ENCODE data around the gene CDK6. TPM values are rescaled to one million over a fixed set of nuclear protein-coding genes. Genes with fewer than 3 reads are reported as not detected.

Gene CDK6
- total RNA-seq, 1 experiment from 2014 or later, result 175 TPM

GRCh38 chr7:92877367-92877766, 41.0 kb upstream of the CDK6 start:
- Histone ChIP-seq H3K27me3 (replicated peaks; ENCODE audit: control insufficient read depth, insufficient read depth, low read length) (no peaks in the 10 kb centered on the region), H3K4me3 (ENCODE audit: low read depth, low read length) (no peak overlapping the region), H3K9me3 (no peaks in the 10 kb centered on the region), H3K36me3 (ENCODE audit: control insufficient read depth, insufficient read depth, low read length) (no peaks in the 10 kb centered on the region), H3K4me1 (no peaks in the 10 kb centered on the region)
- intact Hi-C loops (cut with micrococcal nuclease; ENCODE audit: unreplicated experiment), result no loop called here
- Mint-ChIP-seq H3K36me3 (ENCODE audit: insufficient read depth, unreplicated experiment) (no peaks in the 10 kb centered on the region), H3K27ac (ENCODE audit: unreplicated experiment) (no peak overlapping the region), H3K27me3 (ENCODE audit: insufficient read depth, unreplicated experiment) (peaks cover under 1% of the 10 kb centered on the region), H3K9me3 (ENCODE audit: unreplicated experiment) (peaks cover 4% of the 10 kb centered on the region), H3K4me3 (ENCODE audit: unreplicated experiment) (no peak overlapping the region), H3K4me1 (ENCODE audit: low read depth, unreplicated experiment) (peaks cover 6% of the 10 kb centered on the region)
- TF ChIP-seq, protein P1, sequence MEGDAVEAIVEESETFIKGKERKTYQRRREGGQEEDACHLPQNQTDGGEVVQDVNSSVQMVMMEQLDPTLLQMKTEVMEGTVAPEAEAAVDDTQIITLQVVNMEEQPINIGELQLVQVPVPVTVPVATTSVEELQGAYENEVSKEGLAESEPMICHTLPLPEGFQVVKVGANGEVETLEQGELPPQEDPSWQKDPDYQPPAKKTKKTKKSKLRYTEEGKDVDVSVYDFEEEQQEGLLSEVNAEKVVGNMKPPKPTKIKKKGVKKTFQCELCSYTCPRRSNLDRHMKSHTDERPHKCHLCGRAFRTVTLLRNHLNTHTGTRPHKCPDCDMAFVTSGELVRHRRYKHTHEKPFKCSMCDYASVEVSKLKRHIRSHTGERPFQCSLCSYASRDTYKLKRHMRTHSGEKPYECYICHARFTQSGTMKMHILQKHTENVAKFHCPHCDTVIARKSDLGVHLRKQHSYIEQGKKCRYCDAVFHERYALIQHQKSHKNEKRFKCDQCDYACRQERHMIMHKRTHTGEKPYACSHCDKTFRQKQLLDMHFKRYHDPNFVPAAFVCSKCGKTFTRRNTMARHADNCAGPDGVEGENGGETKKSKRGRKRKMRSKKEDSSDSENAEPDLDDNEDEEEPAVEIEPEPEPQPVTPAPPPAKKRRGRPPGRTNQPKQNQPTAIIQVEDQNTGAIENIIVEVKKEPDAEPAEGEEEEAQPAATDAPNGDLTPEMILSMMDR (IDR thresholded peaks at IDR 0.05; ENCODE audit: insufficient read depth in 1 of 2, low read depth in 1 of 2, low read length in 1 of 2, severe bottlenecking in 1 of 2, unreplicated experiment in 1 of 2), result no peak
- DNase-seq, result no peak
- BruUV-seq (replicated peaks), result no TSS peak
- POLR2A ChIA-PET, result no interaction called here
- CTCF ChIA-PET, result no interaction called here

DNA sequence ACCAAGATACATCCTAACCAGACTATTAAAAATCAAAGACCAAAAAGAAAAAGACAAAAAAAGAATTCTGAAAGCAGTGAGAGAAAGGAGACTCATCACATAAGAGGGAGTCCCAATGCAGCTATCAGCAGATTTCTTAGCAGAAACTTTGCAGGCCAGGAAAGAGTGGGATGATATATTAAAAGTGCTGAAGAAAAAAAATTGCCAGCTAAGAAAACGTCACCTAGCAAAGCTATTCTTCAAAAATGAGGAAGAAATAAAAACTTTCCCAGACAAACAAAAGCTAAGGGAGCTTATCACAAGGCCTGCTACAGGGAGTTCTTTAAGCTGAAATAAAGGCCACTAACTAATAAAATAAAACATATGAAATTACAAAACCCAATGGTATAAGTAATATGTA, 40.5 kb upstream of the CDK6 start:
- peaks cover 6% of the 10 kb centered on the region for H3K4me1 Mint-ChIP-seq (ENCODE audit: low read depth, unreplicated experiment)
- Histone ChIP-seq H3K36me3 (ENCODE audit: control insufficient read depth, insufficient read depth, low read length) (no peaks in the 10 kb centered on the region), H3K27me3 (replicated peaks; ENCODE audit: control insufficient read depth, insufficient read depth, low read length) (no peaks in the 10 kb centered on the region), H3K4me1 (no peaks in the 10 kb centered on the region), H3K9me3 (no peaks in the 10 kb centered on the region), H3K4me3 (ENCODE audit: low read depth, low read length) (no peak overlapping the region)
- H3K27me3 Mint-ChIP-seq (ENCODE audit: insufficient read depth, unreplicated experiment), result no peaks in the 10 kb centered on the region
- H3K27ac Mint-ChIP-seq (ENCODE audit: unreplicated experiment), result no peak overlapping the region
- ChIA-PET CTCF (no interaction called here), POLR2A (no interaction called here)
- no peaks in the 10 kb centered on the region for H3K36me3 Mint-ChIP-seq (ENCODE audit: insufficient read depth, unreplicated experiment)
- intact Hi-C loops (cut with micrococcal nuclease; ENCODE audit: unreplicated experiment), result no loop called here
- no peak for DNase-seq
- TF ChIP-seq, protein P1 (IDR thresholded peaks at IDR 0.05; ENCODE audit: insufficient read depth in 1 of 2, low read depth in 1 of 2, low read length in 1 of 2, severe bottlenecking in 1 of 2, unreplicated experiment in 1 of 2), result no peak
- no peak overlapping the region for H3K4me3 Mint-ChIP-seq (ENCODE audit: unreplicated experiment)
- no TSS peak for BruUV-seq (replicated peaks)
- no peaks in the 10 kb centered on the region for H3K9me3 Mint-ChIP-seq (ENCODE audit: unreplicated experiment)

- Histone ChIP-seq H3K4me3 (ENCODE audit: low read depth, low read length) (no peak overlapping the region), H3K36me3 (ENCODE audit: control insufficient read depth, insufficient read depth, low read length) (no peaks in the 10 kb centered on the region), H3K4me1 (no peaks in the 10 kb centered on the region), H3K27me3 (replicated peaks; ENCODE audit: control insufficient read depth, insufficient read depth, low read length) (no peaks in the 10 kb centered on the region), H3K9me3 (no peaks in the 10 kb centered on the region)
- DNase-seq, result no peak
- intact Hi-C loops (cut with micrococcal nuclease; ENCODE audit: unreplicated experiment), result no loop called here
- Mint-ChIP-seq H3K4me3 (ENCODE audit: unreplicated experiment) (no peak overlapping the region), H3K27me3 (ENCODE audit: insufficient read depth, unreplicated experiment) (no peaks in the 10 kb centered on the region), H3K27ac (ENCODE audit: unreplicated experiment) (no peak overlapping the region), H3K36me3 (ENCODE audit: insufficient read depth, unreplicated experiment) (no peaks in the 10 kb centered on the region), H3K9me3 (ENCODE audit: unreplicated experiment) (no peaks in the 10 kb centered on the region), H3K4me1 (ENCODE audit: low read depth, unreplicated experiment) (peaks cover 6% of the 10 kb centered on the region)
- TF ChIP-seq, protein P1 (IDR thresholded peaks at IDR 0.05; ENCODE audit: insufficient read depth in 1 of 2, low read depth in 1 of 2, low read length in 1 of 2, severe bottlenecking in 1 of 2, unreplicated experiment in 1 of 2), result no peak
- ChIA-PET POLR2A (no interaction called here), CTCF (no interaction called here)
- no TSS peak for BruUV-seq (replicated peaks)
These were observed 39.3 kb upstream of the CDK6 start for GRCh38 chr7:92875719-92876118.
